ENCODE results near the gene RGS19. TPM values are rescaled to one million over a fixed set of nuclear protein-coding genes. Genes with fewer than 3 reads are reported as not detected.

The RGS19 gene
- total RNA-seq, 1 experiment from 2014 or later: 16.4 TPM

GRCh38 chr20:64062276-64062595 lies 17.1 kb downstream of the RGS19 start:
- intact Hi-C loops (cut with micrococcal nuclease; ENCODE audit: unreplicated experiment): no loop called here
- no peak for DNase-seq (ENCODE audit: low spot score)
- Histone ChIP-seq H3K4me1 (ENCODE audit: insufficient read depth, low read length, poor library complexity, severe bottlenecking) (peaks cover 18% of the 10 kb centered on the region), H3K9me3 (ENCODE audit: low read depth, low read length, poor library complexity, severe bottlenecking) (no peaks in the 10 kb centered on the region), H3K36me3 (ENCODE audit: insufficient read depth, low read length, poor library complexity, severe bottlenecking) (no peaks in the 10 kb centered on the region), H3K27me3 (replicated peaks; ENCODE audit: insufficient read depth, low read depth, low read length, poor library complexity) (no peaks in the 10 kb centered on the region), H3K4me3 (ENCODE audit: low read depth, low read length, poor library complexity, severe bottlenecking) (peak overlapping the region; percentile 93), H3K27ac (ENCODE audit: low read depth, low read length, poor library complexity, severe bottlenecking) (peak overlapping the region; percentile 74)
- TF ChIP-seq, protein P1, sequence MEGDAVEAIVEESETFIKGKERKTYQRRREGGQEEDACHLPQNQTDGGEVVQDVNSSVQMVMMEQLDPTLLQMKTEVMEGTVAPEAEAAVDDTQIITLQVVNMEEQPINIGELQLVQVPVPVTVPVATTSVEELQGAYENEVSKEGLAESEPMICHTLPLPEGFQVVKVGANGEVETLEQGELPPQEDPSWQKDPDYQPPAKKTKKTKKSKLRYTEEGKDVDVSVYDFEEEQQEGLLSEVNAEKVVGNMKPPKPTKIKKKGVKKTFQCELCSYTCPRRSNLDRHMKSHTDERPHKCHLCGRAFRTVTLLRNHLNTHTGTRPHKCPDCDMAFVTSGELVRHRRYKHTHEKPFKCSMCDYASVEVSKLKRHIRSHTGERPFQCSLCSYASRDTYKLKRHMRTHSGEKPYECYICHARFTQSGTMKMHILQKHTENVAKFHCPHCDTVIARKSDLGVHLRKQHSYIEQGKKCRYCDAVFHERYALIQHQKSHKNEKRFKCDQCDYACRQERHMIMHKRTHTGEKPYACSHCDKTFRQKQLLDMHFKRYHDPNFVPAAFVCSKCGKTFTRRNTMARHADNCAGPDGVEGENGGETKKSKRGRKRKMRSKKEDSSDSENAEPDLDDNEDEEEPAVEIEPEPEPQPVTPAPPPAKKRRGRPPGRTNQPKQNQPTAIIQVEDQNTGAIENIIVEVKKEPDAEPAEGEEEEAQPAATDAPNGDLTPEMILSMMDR (conservative IDR thresholded peaks at IDR 0.05; ENCODE audit: low read depth, low read length): no peak
- no peak for TF ChIP-seq EZH2 (IDR thresholded peaks at IDR 0.05; ENCODE audit: borderline replicate concordance, low read depth, low read length, poor library complexity, severe bottlenecking)
- ChIA-PET CTCF (no interaction called here), POLR2A (ENCODE audit: low non-redundant PET) (interaction anchor here (0.6 kb wide), 1 partner anchor 1187 kb away, joined by 5 read pairs; no protein-coding TSS in a partner anchor)
- BruUV-seq (replicated peaks): no TSS peak

DNA sequence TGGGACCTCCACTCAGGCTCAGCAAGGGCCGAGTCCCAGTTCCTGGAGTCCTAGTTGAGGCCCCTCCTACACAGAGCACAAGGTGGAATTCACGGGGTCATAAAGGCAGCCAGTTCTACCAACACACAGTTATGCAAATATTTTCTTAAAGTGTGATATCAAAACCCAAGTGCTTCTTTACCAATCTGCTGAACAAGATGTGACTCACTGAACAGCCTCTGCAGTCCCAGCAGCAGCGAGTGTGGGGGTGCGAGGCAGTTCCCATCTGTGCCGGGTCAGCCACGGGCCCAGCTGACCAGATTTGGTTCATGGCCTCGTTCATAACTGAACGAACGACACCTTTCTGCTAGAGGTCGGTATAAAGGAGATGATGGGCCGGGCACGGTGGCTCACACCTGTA lies 20.8 kb downstream of the RGS19 start:
- ChIA-PET POLR2A (ENCODE audit: low non-redundant PET) (no interaction called here), CTCF (no interaction called here)
- no peaks in the 10 kb centered on the region for H3K9me3 ChIP-seq (ENCODE audit: low read depth, low read length, poor library complexity, severe bottlenecking)
- TF ChIP-seq, protein P1 (conservative IDR thresholded peaks at IDR 0.05; ENCODE audit: low read depth, low read length): no peak
- no peak for TF ChIP-seq EZH2 (IDR thresholded peaks at IDR 0.05; ENCODE audit: borderline replicate concordance, low read depth, low read length, poor library complexity, severe bottlenecking)
- no peaks in the 10 kb centered on the region for H3K36me3 ChIP-seq (ENCODE audit: insufficient read depth, low read length, poor library complexity, severe bottlenecking)
- no peak overlapping the region for H3K27ac ChIP-seq (ENCODE audit: low read depth, low read length, poor library complexity, severe bottlenecking)
- peaks cover 12% of the 10 kb centered on the region for H3K4me1 ChIP-seq (ENCODE audit: insufficient read depth, low read length, poor library complexity, severe bottlenecking)
- BruUV-seq (replicated peaks): no TSS peak
- no peak for DNase-seq (ENCODE audit: low spot score)
- H3K4me3 ChIP-seq (ENCODE audit: low read depth, low read length, poor library complexity, severe bottlenecking): no peak overlapping the region
- H3K27me3 ChIP-seq (replicated peaks; ENCODE audit: insufficient read depth, low read depth, low read length, poor library complexity): no peaks in the 10 kb centered on the region
- intact Hi-C loops (cut with micrococcal nuclease; ENCODE audit: unreplicated experiment): no loop called here

DNA sequence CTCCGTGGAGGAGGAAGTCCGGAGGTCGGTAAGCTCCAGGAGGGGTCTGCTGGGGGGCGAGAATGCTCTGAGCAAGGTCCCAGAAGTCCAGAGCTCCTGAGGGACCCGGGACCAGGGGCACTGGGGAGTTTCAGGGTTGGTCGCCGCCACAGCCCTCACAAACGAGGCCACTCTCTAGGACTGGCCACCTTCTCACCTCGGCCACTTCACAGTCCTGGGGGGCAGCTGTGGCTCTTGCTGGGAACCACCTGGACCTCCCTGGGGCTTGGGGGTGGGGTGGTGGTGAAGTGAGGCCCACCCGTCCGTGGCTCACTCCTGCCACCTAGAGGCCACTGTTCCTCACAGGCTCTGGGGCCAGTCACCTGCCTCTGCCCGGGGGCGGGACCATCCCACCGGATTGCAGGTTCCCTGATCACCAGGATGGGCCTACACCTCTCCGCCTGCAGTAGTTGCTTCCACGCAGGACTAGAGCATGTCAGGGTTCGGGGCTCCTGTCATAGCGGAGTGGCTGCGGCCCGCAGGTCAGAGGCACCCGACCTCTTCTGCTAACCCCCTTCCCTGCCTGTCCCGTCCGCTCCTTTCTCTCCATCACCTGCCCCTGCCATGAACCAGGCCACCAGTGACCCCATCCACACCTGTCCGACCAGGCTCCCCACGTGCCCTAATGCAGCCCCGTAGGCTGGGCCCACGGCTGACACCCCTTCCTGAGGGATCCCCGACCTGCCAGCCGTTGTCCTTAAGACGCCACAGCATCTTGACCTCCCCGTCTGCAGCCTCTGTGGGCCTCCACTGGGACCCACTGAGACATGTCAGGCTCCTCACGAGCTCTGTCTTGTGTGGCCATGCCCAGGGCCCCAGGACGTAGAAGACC lies 21.5 kb downstream of the RGS19 start:
- Histone ChIP-seq H3K4me3 (ENCODE audit: low read depth, low read length, poor library complexity, severe bottlenecking) (no peak overlapping the region), H3K27ac (ENCODE audit: low read depth, low read length, poor library complexity, severe bottlenecking) (no peak overlapping the region), H3K27me3 (replicated peaks; ENCODE audit: insufficient read depth, low read depth, low read length, poor library complexity) (no peaks in the 10 kb centered on the region), H3K4me1 (ENCODE audit: insufficient read depth, low read length, poor library complexity, severe bottlenecking) (peaks cover 12% of the 10 kb centered on the region), H3K9me3 (ENCODE audit: low read depth, low read length, poor library complexity, severe bottlenecking) (no peaks in the 10 kb centered on the region), H3K36me3 (ENCODE audit: insufficient read depth, low read length, poor library complexity, severe bottlenecking) (no peaks in the 10 kb centered on the region)
- intact Hi-C loops (cut with micrococcal nuclease; ENCODE audit: unreplicated experiment): no loop called here
- BruUV-seq (replicated peaks): no TSS peak
- ChIA-PET CTCF (interaction anchor here (0.8 to 1.0 kb wide), 2 partner anchors 11 to 77 kb away, joined by 3 read pairs; no protein-coding TSS in a partner anchor), POLR2A (ENCODE audit: low non-redundant PET) (no interaction called here)
- TF ChIP-seq, protein P1 (conservative IDR thresholded peaks at IDR 0.05; ENCODE audit: low read depth, low read length): peak; percentile 90
- no peak for TF ChIP-seq EZH2 (IDR thresholded peaks at IDR 0.05; ENCODE audit: borderline replicate concordance, low read depth, low read length, poor library complexity, severe bottlenecking)
- peak; percentile 73 for DNase-seq (ENCODE audit: low spot score)
